Adrenal gland (tissue), 19 donors: Measurements from ENCODE around the gene TNS4. TPM values are rescaled to one million over a fixed set of nuclear protein-coding genes. Genes with fewer than 3 reads are reported as not detected.

Source experiments
- DNase-seq, 7 donors: peaks; one replicate each; pipeline ENCODE4 v3.0.0-alpha.2; 2019 to 2020
- H3K27ac ChIP-seq, 5 donors: fragments of 200-600 bp; sonication (generic) in 4 of 5; 1 replicate in 3 of 5; 2 replicates in 2 of 5; pipeline versions ENCODE4 v1.5.1 to v1.8.0; 2016 to 2020; ENCODE audit warnings: mild to moderate bottlenecking in 1 of 5
- H3K27me3 ChIP-seq: fragments of 200-600 bp; 2 replicates; pipeline ENCODE4 v1.8.0; 2021
- H3K36me3 ChIP-seq, 2 donors: fragments of 200-600 bp; replicated peaks in 1 of 2; 1 replicate in 1 of 2; 2 replicates in 1 of 2; pipeline versions ENCODE4 v1.5.1 to v1.8.0; 2018 to 2022
- H3K4me1 ChIP-seq, 2 donors: fragments of 200-600 bp; replicated peaks in 1 of 2; 1 replicate in 1 of 2; 2 replicates in 1 of 2; pipeline versions ENCODE4 v1.5.1 to v1.8.0; 2018 to 2021
- H3K4me3 ChIP-seq, 4 donors: fragments of 200-600 bp; sonication (generic) in 3 of 4; one replicate each; pipeline ENCODE4 v1.5.1; 2016 to 2018
- H3K9me3 ChIP-seq, 3 donors: fragments of 200-600 bp; sonication (generic) in 1 of 3; replicated peaks in 1 of 3; 1 replicate in 2 of 3; 2 replicates in 1 of 3; pipeline versions ENCODE4 v1.5.1 to v1.8.0; 2016 to 2021
- CTCF ChIP-seq, 6 experiments: fragments of 450-650 bp in 4 of 6; fragments of 200-600 bp in 2 of 6; sonication (generic) in 1 of 6; IDR thresholded peaks; 1 replicate in 5 of 6; 2 replicates in 1 of 6; pipeline versions ENCODE4 v1.5.1 to v1.8.0; 2016 to 2021; ENCODE audit warnings: antibody characterized with exemption in 6 of 6, mild to moderate bottlenecking in 2 of 6, moderate library complexity in 1 of 6
- POLR2A ChIP-seq, 2 donors: fragments of 450-650 bp; IDR thresholded peaks; one replicate each; pipeline ENCODE4 v1.6.1; 2017; ENCODE audit warnings: antibody characterized with exemption in 2 of 2, mild to moderate bottlenecking in 2 of 2, moderate library complexity in 1 of 2
- WGBS, 4 donors: extraction: QIAGEN DNeasy Blood & Tissue Kit in 2 of 4; methylation state at CpG; one replicate each; pipeline versions ENCODE4 v1.1.5 to v1.1.7; 2013 to 2017; 5-methylcytosine and 5-hydroxymethylcytosine counted together
- intact Hi-C, 2 donors: fragments of 100-400 bp; cut with DNase I; formaldehyde crosslinking; loops; one replicate each; pipeline versions ENCODE4 v1.14.1 to v1.15.0; 2022 to 2023
- long read RNA-seq, 10 donors: library from polyadenylated mRNA in 3 of 10; unstranded in 2 of 10; stranded (forward) in 1 of 10; transcript quantifications; one replicate each; pipeline ENCODE4 v2.0.0 and lab custom pipeline, GENCODE V29; 2021 to 2026
- polyA plus RNA-seq, 3 donors: library from polyadenylated mRNA; stranded (reverse); fragments of 200-250 nt in 2 of 3; fragments of 350-450 nt in 1 of 3; fragmentation: Illumina TruSeq in 1 of 3; extraction: RNeasy Lipid Tissue Mini Kit (QIAGEN cat#74804) in 1 of 3; gene quantifications; one replicate each; pipeline ENCODE4 v1.2.3, GENCODE V29; 2013 to 2014
- total RNA-seq, 9 donors: library from RNA; depleted of rRNA in 4 of 9; stranded (reverse); fragments of >200 nt in 4 of 9; fragments of 120-200 nt in 1 of 9; fragmentation: NEBNext Ultra II Directional in 1 of 9; extraction: Animal tissue kit (Norgen Biotek cat#: 25700) in 1 of 9; gene quantifications; one replicate each; pipeline versions ENCODE4 v1.1.0 to v1.2.4, GENCODE V29; 2013 to 2023
- donor health status: healthy with polysubstance abuse.
- donor health status: Bipolar disorder and iron deficiency.
- donor health status: DM: yes; HTN: yes; CAD: no.
- donor health status: DM: no; HTN: no; CAD: no.
- donor health status: DM: no; HTN: no; CAD: no.
- donor health status: DM: yes; HTN: yes; CAD: no.

TNS4 gene
- under 1 TPM in 3 of 9 donors, not detected in 6; 0.11 to 0.32 (median 0.14) TPM for total RNA-seq
- polyA plus RNA-seq, result under 1 TPM in 2 of 3 donors, not detected in 1; 0.07 to 0.08 TPM
- long read RNA-seq, donor 1, result 0 reads
- long read RNA-seq, donor 2, result 0 reads
- long read RNA-seq, donor 3, result 0 reads
- long read RNA-seq, donor 4, result 0 reads
- long read RNA-seq, donor 5, partial matches to known transcripts, result 1 of 1 reads
- long read RNA-seq, donor 5, other reads (novel, unspliced or antisense), result 0 of 1 reads
- long read RNA-seq, donor 6, result 0 reads
- long read RNA-seq, donor 7, result 0 reads
- long read RNA-seq, donor 8, result 0 reads
- long read RNA-seq, donor 9, result 0 reads
- long read RNA-seq, donor 10, result 0 reads

- H3K36me3 ChIP-seq, result no peaks in the 10 kb centered on the region
- intact Hi-C loops, result no loop called here
- no peak within 1 kb of the TSS for H3K4me3 ChIP-seq
- no peaks in the 10 kb centered on the region for H3K27me3 ChIP-seq
- peaks cover 12 to 14% of the 10 kb centered on the region in 2 donors for H3K4me1 ChIP-seq
- no peaks in the 10 kb centered on the region for H3K9me3 ChIP-seq
- no peak for DNase-seq
- 79 to 92% (median 83%) methylated on average over 2 to 7 of the region's 7 CpGs for WGBS, 4 donors
- TF ChIP-seq CTCF (IDR thresholded peaks at IDR 0.05) (no peak), POLR2A (IDR thresholded peaks at IDR 0.05) (no peak)
- no peak within 1 kb of the TSS for H3K27ac ChIP-seq
Measured at GRCh38 chr17:40501499-40501911, at the start of gene TNS4. TSS of gene TNS4 (minus strand) at chr17:40501623. CDS start at chr17:40496425, 5,198 bp downstream.

GRCh38 chr17:40550608-40551007 lies 49.2 kb upstream of the TNS4 start:
- H3K4me1 ChIP-seq, result peaks cover 38 to 62% of the 10 kb centered on the region in 2 donors
- H3K36me3 ChIP-seq, result no peaks in the 10 kb centered on the region
- no peaks in the 10 kb centered on the region for H3K9me3 ChIP-seq
- 70 to 90% (median 80%) methylated on average over 8 of the region's 8 CpGs for WGBS, 4 donors
- TF ChIP-seq CTCF (IDR thresholded peaks at IDR 0.05) (no peak), POLR2A (IDR thresholded peaks at IDR 0.05) (no peak)
- peak overlapping the region; percentile 32 to 88 (median 60) for H3K27ac ChIP-seq
- DNase-seq, result peak; percentile 15 to 68 (median 45)
- no peaks in the 10 kb centered on the region for H3K27me3 ChIP-seq
- intact Hi-C loops, result no loop called here
- H3K4me3 ChIP-seq, result no peak overlapping the region

GRCh38 chr17:40548982-40549685 lies 47.7 kb upstream of the TNS4 start:
- H3K4me3 ChIP-seq, result no peak overlapping the region
- DNase-seq, result peak; percentile 38 to 77 (median 58)
- peak overlapping the region; percentile 40 to 88 (median 60) for H3K27ac ChIP-seq
- 60 to 68% (median 61%) methylated on average over 8 to 9 of the region's 9 CpGs for WGBS, 4 donors
- peaks cover 37 to 58% of the 10 kb centered on the region in 2 donors for H3K4me1 ChIP-seq
- H3K27me3 ChIP-seq, result no peaks in the 10 kb centered on the region
- no peaks in the 10 kb centered on the region for H3K9me3 ChIP-seq
- no peak for TF ChIP-seq POLR2A (IDR thresholded peaks at IDR 0.05)
- no peak for TF ChIP-seq CTCF (IDR thresholded peaks at IDR 0.05)
- H3K36me3 ChIP-seq, result no peaks in the 10 kb centered on the region
- intact Hi-C loops, result no loop called here

- H3K36me3 ChIP-seq, result no peaks in the 10 kb centered on the region
- H3K4me1 ChIP-seq, result peaks cover 31 to 54% of the 10 kb centered on the region in 2 donors
- peak overlapping the region; percentile 40 to 88 (median 60) for H3K27ac ChIP-seq
- H3K9me3 ChIP-seq, result no peaks in the 10 kb centered on the region
- H3K27me3 ChIP-seq, result no peaks in the 10 kb centered on the region
- DNase-seq, result peak in 3 of 7 donors; percentile 10 to 17 (median 10)
- WGBS, 4 donors, result 85 to 90% (median 88%) methylated on average over 9 of the region's 9 CpGs
- TF ChIP-seq POLR2A (IDR thresholded peaks at IDR 0.05) (no peak), CTCF (IDR thresholded peaks at IDR 0.05) (no peak)
- no peak overlapping the region for H3K4me3 ChIP-seq
- intact Hi-C loops, result no loop called here
Measured at GRCh38 chr17:40548491-40548981, 47.1 kb upstream of the TNS4 start.
